DND-41 (cell line): ENCODE measurements around the gene CNST.
"Not testable (repeated sequence)": the region's sequence is repeated elsewhere in the genome, so short reads cannot be mapped to it uniquely, and the experiment has no call there.

ENCODE experiments used
- ATAC-seq: fragments of 200-7000 bp; cut with Tn5 transposase; 3 replicates; pipeline ENCODE4 v1.9.1; 2021; ENCODE audit warnings: low read depth; ENCODE audit not compliant: insufficient read depth
- DNase-seq: peaks from one replicate; pipeline ENCODE4 v3.0.0-alpha.2; 2020
- H2AFZ ChIP-seq: 2 replicates; pipeline ENCODE4 v1.6.0; 2012; ENCODE audit warnings: low read depth, low read length
- H3K27ac ChIP-seq: 2 replicates; pipeline ENCODE4 v1.5.1; 2012; ENCODE audit warnings: low read length, inconsistent platforms
- H3K27me3 ChIP-seq: fragments of 200-600 bp; sonication (generic); 2 replicates; pipeline ENCODE4 v1.6.0; 2012; ENCODE audit warnings: low read length, mild to moderate bottlenecking, inconsistent platforms; ENCODE audit not compliant: insufficient read depth, poor library complexity
- H3K36me3 ChIP-seq: 2 replicates; pipeline ENCODE4 v1.5.1; 2012; ENCODE audit warnings: low read length, inconsistent platforms; ENCODE audit not compliant: insufficient read depth
- H3K4me1 ChIP-seq: 2 replicates; pipeline ENCODE4 v1.5.1; 2012; ENCODE audit warnings: mild to moderate bottlenecking, low read length; ENCODE audit not compliant: insufficient read depth
- H3K4me2 ChIP-seq: 2 replicates; pipeline ENCODE4 v1.6.0; 2012; ENCODE audit warnings: mild to moderate bottlenecking, moderate library complexity, low read length, inconsistent platforms; ENCODE audit not compliant: insufficient read depth
- H3K4me3 ChIP-seq, 2 experiments: fragments of 200-600 bp in 1 of 2; shearing (Covaris generic) in 1 of 2; 2 replicates each; pipeline ENCODE4 v1.5.1; 2012 to 2016; ENCODE audit warnings: inconsistent platforms in 2 of 2, low read length in 2 of 2, mild to moderate bottlenecking in 2 of 2, low read depth in 1 of 2, moderate library complexity in 1 of 2
- H3K79me2 ChIP-seq: 2 replicates; pipeline ENCODE4 v1.6.0; 2012; ENCODE audit warnings: low read length, inconsistent platforms; ENCODE audit not compliant: insufficient read depth
- H3K9ac ChIP-seq: 2 replicates; pipeline ENCODE4 v1.6.0; 2012; ENCODE audit warnings: low read depth, mild to moderate bottlenecking, inconsistent platforms, low read length, moderate library complexity
- H3K9me3 ChIP-seq: 2 replicates; pipeline ENCODE4 v1.5.1; 2012; ENCODE audit warnings: low read length, moderate library complexity, mild to moderate bottlenecking, inconsistent platforms; ENCODE audit not compliant: insufficient read depth, severe bottlenecking
- H4K20me1 ChIP-seq: 2 replicates; pipeline ENCODE4 v1.6.0; 2012; ENCODE audit warnings: low read length; ENCODE audit not compliant: insufficient read depth
- CTCF ChIP-seq: IDR thresholded peaks from 2 replicates; pipeline ENCODE4 v1.5.1; 2012; ENCODE audit warnings: borderline replicate concordance, low read length, moderate library complexity, mild to moderate bottlenecking; ENCODE audit not compliant: poor library complexity, severe bottlenecking; ENCODE audit errors: extremely low read depth
- EZH2 ChIP-seq: IDR thresholded peaks from 3 replicates; pipeline ENCODE4 v1.6.1; 2012; ENCODE audit warnings: borderline replicate concordance, low read depth, mild to moderate bottlenecking, moderate library complexity, low read length, inconsistent platforms; ENCODE audit not compliant: severe bottlenecking

The CNST gene

DNA sequence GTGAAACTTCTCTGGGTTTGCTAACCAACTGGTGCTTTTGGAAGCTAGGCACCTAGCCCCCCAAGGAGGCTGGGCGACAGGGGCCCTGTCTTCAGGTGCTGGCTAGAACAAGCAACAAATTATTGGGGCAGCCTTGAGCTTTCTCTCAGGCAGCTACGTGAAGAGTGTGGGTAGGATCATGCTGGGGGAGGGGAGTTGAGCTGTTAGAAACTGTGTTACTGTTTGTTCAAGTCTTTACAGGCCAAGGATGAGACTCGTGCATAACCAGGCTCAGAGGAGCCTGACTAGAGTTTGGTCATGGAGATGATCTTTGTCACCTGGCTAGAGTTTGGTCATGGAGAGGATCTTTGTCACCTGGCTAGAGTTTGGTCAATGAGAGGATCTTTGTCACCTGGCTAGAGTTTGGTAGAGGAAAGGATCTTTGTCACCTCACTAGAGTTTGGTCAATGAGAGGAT lies 145.3 kb downstream of the CNST start:
- Histone ChIP-seq H3K9ac (no peak overlapping the region), H3K4me1 (peaks cover 11% of the 10 kb centered on the region), H4K20me1 (no peaks in the 10 kb centered on the region), H3K4me3 (no peak overlapping the region), H3K9me3 (peaks cover 2% of the 10 kb centered on the region), H3K4me2 (no peak overlapping the region), H3K27ac (no peak overlapping the region), H2AFZ (no peak overlapping the region), H3K27me3 (no peaks in the 10 kb centered on the region), H3K79me2 (no peaks in the 10 kb centered on the region), H3K36me3 (no peaks in the 10 kb centered on the region)
- DNase-seq (no peak), ATAC-seq (no peak)
- TF ChIP-seq CTCF, result no peak
- no peak for TF ChIP-seq EZH2

DNA sequence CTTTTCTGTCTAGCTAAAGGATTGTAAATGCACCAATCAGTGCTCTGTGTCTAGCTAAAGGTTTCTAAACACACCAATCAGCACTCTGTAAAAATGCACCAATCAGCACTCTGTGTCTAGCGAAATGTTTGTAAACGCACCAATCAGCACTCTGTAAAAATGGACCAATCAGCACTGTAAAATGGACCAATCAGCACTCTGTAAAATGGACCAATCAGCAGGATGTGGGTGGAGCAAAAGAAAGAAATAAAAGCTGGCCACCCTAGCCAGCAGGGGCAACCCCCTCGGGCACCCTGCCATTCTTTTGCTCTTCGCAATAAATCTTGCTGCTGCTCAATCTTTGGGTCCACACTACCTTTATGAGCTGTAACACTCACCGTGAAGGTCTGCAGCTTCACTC lies 146.2 kb downstream of the CNST start:
- not testable (repeated sequence) for H3K27me3 ChIP-seq, ATAC-seq, H4K20me1 ChIP-seq, H3K79me2 ChIP-seq, H3K36me3 ChIP-seq, H2AFZ ChIP-seq, H3K4me3 ChIP-seq, H3K9ac ChIP-seq, DNase-seq, H3K27ac ChIP-seq, H3K4me2 ChIP-seq, H3K9me3 ChIP-seq
- peaks cover 10% of the 10 kb centered on the region for H3K4me1 ChIP-seq
